T47D (cell line): ENCODE results near the gene MXRA8.
"Not testable (repeated sequence)": the region's sequence is repeated elsewhere in the genome, so short reads cannot be mapped to it uniquely, and the experiment has no call there.

Experiments
- DNase-seq, 2 experiments: peaks; one replicate each; pipeline versions ENCODE4 v3.0.0 to v3.0.0-alpha.2; 2011 to 2012; ENCODE audit warnings: low read depth in 1 of 2, low spot score in 1 of 2
- JUND ChIP-seq: IDR thresholded peaks from 2 replicates; pipeline ENCODE4 v1.6.1; 2012; ENCODE audit warnings: low read depth
- in situ Hi-C: cut with HindIII; loops from 2 replicates; pipeline ENCODE4 v1.10.0; 2016; ENCODE audit warnings: low sequenced_read_pairs, low pct_unique_long_range_greater_than_20kb

Gene MXRA8

DNA sequence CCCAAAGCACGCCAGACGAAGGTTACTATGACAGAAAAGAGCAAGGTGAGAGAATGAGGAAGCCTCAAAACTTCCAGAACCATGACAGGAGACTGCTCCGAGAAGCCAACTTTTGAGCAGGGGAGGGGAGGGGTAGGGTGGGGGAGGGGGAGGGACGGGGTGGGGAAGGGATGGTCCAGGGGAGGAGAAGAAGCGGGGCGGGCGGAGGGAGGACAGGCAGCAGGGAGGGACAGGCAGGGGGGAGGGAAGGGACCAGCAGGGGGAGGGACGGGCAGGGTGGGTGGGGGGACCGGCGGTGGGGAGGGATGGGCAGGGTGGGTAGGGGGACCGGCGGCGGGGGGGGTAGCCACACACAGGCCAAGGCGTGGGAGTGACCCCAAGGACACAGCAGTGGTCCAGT, 35.9 kb downstream of the MXRA8 start:
- TF ChIP-seq JUND, result no peak
- DNase-seq, result no peak
- in situ Hi-C loops, result no loop called here

DNA sequence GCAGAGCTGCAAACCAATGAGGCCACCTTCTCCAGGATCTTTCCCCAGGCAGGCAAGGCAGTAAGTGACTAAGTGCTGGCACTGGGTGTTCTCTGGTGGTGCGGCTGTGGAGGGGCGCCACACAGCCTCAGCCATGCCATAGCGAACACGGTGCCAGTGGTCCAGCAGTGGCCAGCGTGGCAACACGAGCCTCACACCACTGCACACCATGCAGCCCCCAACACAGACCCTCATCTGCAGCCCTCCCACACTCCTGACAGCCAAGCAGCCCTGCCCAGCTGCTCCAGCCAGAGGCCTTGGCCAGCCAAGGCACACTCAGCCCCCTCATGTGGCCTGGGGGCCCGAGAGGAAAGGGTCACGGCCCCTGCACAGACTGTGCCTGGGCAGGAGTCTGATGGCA, 36.9 kb downstream of the MXRA8 start:
- no peak for DNase-seq
- no peak for TF ChIP-seq JUND
- in situ Hi-C loops, result no loop called here

DNA sequence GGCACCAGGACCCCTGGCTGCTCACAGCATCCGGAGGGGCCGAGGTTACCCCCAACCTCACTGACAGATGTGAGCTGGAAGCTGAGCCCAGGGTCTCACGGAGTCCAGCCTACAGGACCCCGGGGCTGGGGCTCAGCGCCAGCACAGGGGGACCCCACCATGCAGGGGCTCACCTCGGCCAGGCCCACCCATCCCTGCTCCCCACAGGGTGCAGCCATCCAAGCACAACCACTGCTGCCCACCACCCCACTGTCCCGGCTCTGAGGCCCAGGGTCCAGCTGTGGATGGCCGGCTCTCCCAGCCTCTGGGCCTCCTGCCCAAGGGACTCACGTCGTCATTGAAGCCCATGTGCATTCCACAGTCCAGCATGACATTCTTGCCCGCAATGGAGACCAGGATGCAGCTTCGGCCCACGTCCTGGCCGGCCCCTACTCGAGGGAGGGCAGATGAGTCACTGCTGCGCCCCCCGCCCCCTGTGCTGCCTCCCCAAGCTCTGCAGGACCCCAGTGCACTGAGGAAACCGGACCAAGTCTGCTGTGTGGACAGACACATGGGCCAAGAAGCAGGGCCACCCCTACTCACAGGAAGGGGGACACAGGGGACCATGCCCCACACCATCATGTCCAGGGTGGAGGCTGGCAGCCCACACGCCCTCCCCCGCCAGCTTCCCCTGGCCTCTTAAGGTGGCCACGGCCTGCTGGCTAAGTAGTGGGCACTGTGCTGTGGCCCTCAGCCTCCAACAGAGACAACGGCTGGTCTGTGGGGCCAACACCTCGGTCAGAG, 37.5 kb downstream of the MXRA8 start:
- DNase-seq, result no peak
- no peak for TF ChIP-seq JUND
- in situ Hi-C loops, result no loop called here

- DNase-seq, result no peak
- in situ Hi-C loops, result no loop called here
- TF ChIP-seq JUND, result no peak
These were observed 38.8 kb downstream of the MXRA8 start for GRCh38 chr1:1319646-1319941.

DNA sequence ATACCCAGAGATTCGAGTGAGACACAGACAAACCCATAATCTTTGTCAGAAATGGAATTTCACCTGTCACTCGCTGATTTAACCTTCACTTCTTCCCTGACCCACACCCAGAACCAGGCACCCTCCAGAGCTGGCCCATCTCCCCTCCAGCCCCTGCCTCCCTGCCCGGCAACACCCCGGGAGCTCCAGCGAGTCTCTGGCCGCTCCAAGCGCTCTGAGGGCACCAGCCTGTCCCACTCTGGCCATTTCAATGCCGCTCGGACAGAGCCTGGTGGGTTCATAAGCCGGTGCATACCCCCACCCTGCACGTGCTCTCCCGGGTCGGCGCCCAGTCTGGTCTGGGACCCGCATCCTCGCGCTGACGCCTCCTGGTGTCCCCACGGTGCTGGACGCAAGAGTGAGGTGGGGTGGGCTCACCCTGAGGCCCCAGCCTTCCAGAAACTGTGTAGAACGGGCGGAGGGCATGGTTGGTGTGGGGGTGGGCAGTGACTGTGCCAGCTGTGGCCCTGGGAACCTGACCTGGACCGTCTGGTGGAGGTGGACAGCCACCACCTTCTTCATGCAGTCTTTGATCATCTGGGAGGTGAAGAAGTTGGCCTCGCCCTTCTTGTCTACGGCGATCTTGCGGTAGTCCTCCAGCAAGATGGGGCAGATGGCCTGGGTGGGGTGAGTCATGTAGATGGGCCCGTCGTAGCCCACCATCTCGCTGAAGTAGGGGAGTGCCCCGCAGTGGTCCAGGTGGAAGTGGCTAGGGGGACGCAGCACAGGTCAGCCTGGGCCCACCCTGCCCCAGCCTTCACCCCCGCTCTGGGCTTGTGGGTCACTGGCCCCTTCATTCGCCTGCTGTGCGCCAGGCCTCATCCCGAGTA, 39.3 kb downstream of the MXRA8 start:
- TF ChIP-seq JUND, result no peak

DNA sequence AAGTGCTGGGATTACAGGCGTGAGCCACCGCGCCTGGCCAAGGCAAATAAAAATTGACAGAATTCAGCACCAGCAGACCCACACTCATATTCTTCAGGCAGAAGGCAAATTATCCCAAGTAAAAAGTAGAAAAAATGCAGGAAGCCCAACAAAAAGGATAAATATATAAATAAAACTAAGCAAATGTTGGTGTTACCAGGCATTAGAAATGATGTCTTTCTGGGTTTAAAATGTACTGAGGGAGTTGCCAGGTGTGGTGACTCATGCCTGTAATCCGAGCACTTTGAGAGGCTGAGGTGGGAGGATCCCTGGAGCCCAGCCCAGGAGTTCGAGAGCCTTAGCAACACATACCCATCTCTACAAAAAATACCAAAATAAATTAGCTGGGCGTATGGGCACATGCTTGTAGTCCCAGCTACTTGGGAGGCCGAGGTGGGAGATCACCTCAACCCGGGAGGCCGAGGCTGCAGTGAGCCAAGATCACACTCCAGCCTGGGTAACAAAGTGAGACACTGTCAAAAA, 40.2 kb downstream of the MXRA8 start:
- no peak for TF ChIP-seq JUND
- in situ Hi-C loops, result no loop called here
- peak in 1 of 2 experiments; percentile 78 for DNase-seq

More for the DNA sequence above, 39.3 kb downstream of the MXRA8 start:
- DNase-seq, result no peak
- in situ Hi-C loops, result no loop called here

DNA sequence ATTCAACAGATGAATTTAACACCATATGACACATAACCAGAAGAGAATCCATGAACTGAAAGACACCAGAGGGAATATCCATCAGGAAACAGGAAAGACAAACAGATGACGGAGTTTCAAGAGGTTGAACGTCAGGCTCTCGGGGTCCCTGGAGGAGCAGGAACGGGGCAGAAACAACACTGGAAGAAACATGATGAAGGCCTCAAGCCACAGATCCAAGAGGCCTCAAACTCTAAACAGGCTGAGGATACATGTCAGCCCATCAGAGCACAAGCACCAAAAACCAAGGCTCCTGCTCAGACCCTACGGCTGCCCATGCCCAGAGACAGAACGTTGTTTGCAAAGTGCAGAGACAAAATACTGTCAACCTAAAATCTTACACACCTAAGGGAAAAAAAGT, 40.9 kb downstream of the MXRA8 start:
- DNase-seq, result no peak
- TF ChIP-seq JUND, result no peak
- in situ Hi-C loops, result no loop called here

DNA sequence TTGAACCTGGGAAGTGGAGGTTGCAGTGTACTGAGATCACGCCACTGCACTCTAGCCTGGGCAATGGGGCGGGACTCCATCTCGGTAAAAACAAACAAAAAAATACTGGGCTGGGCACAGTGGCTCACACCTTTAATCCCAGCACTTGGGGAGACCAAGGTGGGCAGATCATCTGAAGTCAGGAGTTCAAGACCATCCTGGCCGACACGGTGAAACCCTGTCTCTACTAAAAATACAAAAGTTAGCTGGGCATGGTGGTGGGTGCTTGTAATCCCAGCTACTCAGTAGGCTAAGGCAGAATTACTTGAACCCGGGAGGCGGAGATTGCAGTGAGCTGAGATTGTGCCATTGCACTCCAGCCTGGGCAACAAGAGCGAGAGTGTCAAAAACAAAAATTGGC, 42.2 kb downstream of the MXRA8 start:
- DNase-seq, in situ Hi-C loops: not testable (repeated sequence)

- DNase-seq, result no peak
- in situ Hi-C loops, result no loop called here
- no peak for TF ChIP-seq JUND
These were observed 42.9 kb downstream of the MXRA8 start for GRCh38 chr1:1315435-1315954.

DNA sequence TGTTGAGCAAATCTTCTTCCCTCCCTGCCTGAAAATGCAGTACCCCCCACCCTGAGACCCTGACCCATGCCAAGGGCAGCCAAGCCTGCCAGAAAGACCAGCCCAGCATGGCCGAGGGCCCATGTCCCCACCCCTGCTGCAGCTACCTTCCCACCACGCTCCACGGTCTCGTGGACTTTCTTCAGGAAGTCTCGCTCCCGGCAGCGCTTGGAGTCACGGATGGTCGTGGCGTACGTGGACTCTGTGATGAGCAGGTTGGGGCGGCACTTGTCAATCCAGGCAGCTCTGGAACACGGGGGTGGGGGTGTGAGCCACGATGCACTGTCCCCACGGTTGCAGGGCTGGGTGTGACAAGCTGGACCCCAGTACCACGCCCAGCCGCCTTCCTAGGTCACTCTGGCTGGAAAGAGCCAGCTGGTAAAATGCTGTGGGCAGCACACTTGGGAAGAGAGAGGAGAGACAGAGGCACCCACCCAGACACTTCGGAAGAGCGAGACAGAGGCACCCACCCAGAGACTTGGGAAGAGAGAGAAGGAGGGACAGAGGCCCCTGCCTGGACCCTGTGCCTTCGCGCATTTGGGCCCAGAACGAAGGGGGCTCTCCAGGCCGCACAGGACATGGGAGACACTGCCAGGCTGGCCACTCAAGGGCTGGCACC, 43.5 kb downstream of the MXRA8 start:
- no peak for TF ChIP-seq JUND
- in situ Hi-C loops, result no loop called here
- DNase-seq, result no peak

GRCh38 chr1:1314237-1314586, 44.1 kb downstream of the MXRA8 start:
- in situ Hi-C loops, result no loop called here
- TF ChIP-seq JUND, result no peak
- DNase-seq, result no peak

DNA sequence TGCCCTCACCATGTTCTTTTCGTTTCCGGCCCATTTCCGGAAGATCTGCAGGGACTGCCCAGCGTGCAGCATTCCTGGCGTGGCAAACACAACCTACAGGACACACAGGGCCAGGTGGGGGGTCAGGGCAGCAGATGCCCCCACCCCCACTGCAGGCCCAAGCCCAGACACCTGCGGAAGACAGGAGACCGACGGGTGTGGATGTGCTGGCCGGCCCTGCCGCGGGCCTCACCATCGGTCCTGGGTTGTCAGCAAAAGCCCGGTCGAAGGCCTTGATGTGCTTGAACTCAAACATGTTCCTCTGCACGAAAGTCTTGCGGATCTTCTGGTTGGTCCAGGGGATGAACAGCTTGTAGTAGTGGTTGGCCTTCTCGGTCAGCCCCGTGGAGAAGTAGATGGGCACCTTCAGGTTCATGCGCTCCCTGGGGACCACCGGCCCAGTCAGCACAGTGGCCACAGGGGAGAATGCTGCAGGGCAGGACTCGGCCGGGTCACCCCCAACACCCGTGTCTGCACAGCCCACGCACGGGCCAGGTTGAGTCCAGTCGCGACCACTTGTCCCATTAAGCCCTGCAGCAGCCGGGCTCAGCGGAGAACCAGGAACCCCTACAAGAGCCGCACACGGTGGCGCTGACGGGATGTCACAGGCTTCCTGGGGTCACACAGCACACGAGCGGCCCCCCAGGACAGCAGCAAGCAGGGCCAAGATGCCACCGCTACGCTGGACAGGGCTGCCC, 44.7 kb downstream of the MXRA8 start:
- no peak for TF ChIP-seq JUND
- in situ Hi-C loops, result no loop called here
- no peak for DNase-seq
